Ovary (tissue), 9 donors: ENCODE measurements around the gene TTLL10. TPM values are rescaled to one million over a fixed set of nuclear protein-coding genes. Genes with fewer than 3 reads are reported as not detected.

Source experiments
- DNase-seq, 5 donors: peaks; one replicate each; pipeline ENCODE4 v3.0.0-alpha.2; 2019 to 2020
- H3K27ac ChIP-seq, 2 donors: fragments of 200-600 bp; one replicate each; pipeline versions ENCODE4 v1.5.1 to v1.8.0; 2019 to 2022
- H3K27me3 ChIP-seq: fragments of 200-600 bp; one replicate; pipeline ENCODE4 v1.8.0; 2022
- H3K36me3 ChIP-seq: fragments of 200-600 bp; sonication (generic); one replicate; pipeline ENCODE4 v1.5.1; 2019
- H3K4me1 ChIP-seq: one replicate; pipeline ENCODE4 v1.8.1; 2013; ENCODE audit warnings: mild to moderate bottlenecking, moderate library complexity; ENCODE audit not compliant: insufficient read depth
- H3K4me3 ChIP-seq: fragments of 200-600 bp; sonication (generic); one replicate; pipeline ENCODE4 v1.5.1; 2017
- H3K9me3 ChIP-seq, 2 donors: fragments of 200-600 bp in 1 of 2; sonication (generic) in 1 of 2; one replicate each; pipeline versions ENCODE4 v1.5.1 to v1.8.1; 2013 to 2019; ENCODE audit warnings: mild to moderate bottlenecking in 1 of 2, moderate library complexity in 1 of 2
- EP300 ChIP-seq: sonication (generic); formaldehyde crosslinking; IDR thresholded peaks from one replicate; pipeline ENCODE4 v1.6.1; 2017; ENCODE audit warnings: antibody characterized with exemption
- POLR2A ChIP-seq: fragments of 450-650 bp; IDR thresholded peaks from one replicate; pipeline ENCODE4 v1.6.1; 2017; ENCODE audit warnings: antibody characterized with exemption, mild to moderate bottlenecking, moderate library complexity
- WGBS, 3 donors: extraction: QIAGEN DNeasy Blood & Tissue Kit in 1 of 3; methylation state at CpG; one replicate each; pipeline versions ENCODE4 v1.1.5 to v1.1.7; 2013 to 2017; 5-methylcytosine and 5-hydroxymethylcytosine counted together
- intact Hi-C, 4 donors: fragments of 100-400 bp; cut with DNase I; formaldehyde crosslinking; loops; one replicate each; pipeline versions ENCODE4 v1.11.0 to v1.15.1; 2022 to 2023
- polyA plus RNA-seq, 2 donors: library from polyadenylated mRNA; stranded (reverse); fragments of 200-250 nt in 1 of 2; fragments of 350-450 nt in 1 of 2; fragmentation: Illumina TruSeq in 1 of 2; extraction: RNeasy Lipid Tissue Mini Kit (QIAGEN cat#74804) in 1 of 2; gene quantifications; one replicate each; pipeline ENCODE4 v1.2.3, GENCODE V29; 2013 to 2014
- total RNA-seq, 7 donors: library from RNA; depleted of rRNA in 2 of 7; stranded (reverse); fragments of >200 nt in 2 of 7; fragmentation: NEBNext Ultra II Directional in 3 of 7; extraction: Animal tissue kit (Norgen Biotek cat#: 25700) in 3 of 7; gene quantifications; one replicate each; pipeline versions ENCODE4 v1.1.0 to v1.2.4, GENCODE V29; 2016 to 2023
- TF ChIP-seq, protein P1 (sequence below), 3 donors: fragments of 450-650 bp in 2 of 3; fragments of 200-600 bp in 1 of 3; IDR thresholded peaks; one replicate each; pipeline versions ENCODE4 v1.5.1 to v1.8.0; 2016 to 2022; ENCODE audit warnings: antibody characterized with exemption in 3 of 3, mild to moderate bottlenecking in 1 of 3
- donor health status: DM: no; HTN: no; CAD: no; lungs with moderate emphysema.
- donor health status: DM: no; HTN: no; CAD: no.
- donor health status: Bipolar disorder and iron deficiency.
- donor health status: DM: yes; HTN: yes; CAD: no.
- donor health status: DM: no; HTN: no; CAD: no.
- donor health status: DM: yes; HTN: yes; CAD: no.

The TTLL10 gene
- total and polyA plus RNA-seq, 9 donors = 0.60 to 7.0 (median 1.1) TPM; not detected in 4

DNA sequence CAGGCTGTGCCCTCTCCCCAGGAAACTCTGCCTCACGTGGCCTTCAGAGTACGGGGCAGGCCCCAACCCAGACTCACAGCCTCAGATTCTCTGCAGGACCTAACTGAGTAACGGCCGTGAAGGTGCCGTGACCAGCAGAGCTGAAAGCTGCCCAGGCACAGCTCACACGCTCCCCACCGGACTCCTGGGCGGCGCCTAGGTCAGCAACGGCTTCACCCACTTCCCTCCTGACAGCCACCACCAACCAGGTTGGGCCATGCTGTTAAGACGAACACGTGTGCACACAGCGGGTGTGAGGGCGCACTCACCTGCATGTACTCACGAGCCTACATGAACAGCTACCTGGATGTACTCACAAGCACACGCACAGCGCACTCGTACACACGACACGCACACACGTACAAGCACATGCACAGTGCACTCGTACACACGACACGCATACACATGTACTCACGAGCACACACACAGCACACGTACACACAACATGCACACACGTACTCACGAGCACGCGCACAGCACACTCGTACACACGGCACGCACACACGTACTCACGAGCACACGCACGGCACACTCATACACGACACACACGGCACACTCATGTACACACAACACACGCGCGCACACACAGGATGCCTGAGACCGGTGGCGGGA is 49.0 kb downstream of the TTLL10 start:
- Histone ChIP-seq H3K4me3 (no peak overlapping the region), H3K27me3 (no peaks in the 10 kb centered on the region), H3K9me3 (no peaks in the 10 kb centered on the region), H3K36me3 (no peaks in the 10 kb centered on the region), H3K4me1 (no peaks in the 10 kb centered on the region), H3K27ac (no peak overlapping the region)
- no peak for DNase-seq
- intact Hi-C loops = no loop called here
- TF ChIP-seq POLR2A (no peak), EP300 (no peak)
- TF ChIP-seq, protein P1, sequence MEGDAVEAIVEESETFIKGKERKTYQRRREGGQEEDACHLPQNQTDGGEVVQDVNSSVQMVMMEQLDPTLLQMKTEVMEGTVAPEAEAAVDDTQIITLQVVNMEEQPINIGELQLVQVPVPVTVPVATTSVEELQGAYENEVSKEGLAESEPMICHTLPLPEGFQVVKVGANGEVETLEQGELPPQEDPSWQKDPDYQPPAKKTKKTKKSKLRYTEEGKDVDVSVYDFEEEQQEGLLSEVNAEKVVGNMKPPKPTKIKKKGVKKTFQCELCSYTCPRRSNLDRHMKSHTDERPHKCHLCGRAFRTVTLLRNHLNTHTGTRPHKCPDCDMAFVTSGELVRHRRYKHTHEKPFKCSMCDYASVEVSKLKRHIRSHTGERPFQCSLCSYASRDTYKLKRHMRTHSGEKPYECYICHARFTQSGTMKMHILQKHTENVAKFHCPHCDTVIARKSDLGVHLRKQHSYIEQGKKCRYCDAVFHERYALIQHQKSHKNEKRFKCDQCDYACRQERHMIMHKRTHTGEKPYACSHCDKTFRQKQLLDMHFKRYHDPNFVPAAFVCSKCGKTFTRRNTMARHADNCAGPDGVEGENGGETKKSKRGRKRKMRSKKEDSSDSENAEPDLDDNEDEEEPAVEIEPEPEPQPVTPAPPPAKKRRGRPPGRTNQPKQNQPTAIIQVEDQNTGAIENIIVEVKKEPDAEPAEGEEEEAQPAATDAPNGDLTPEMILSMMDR (IDR thresholded peaks at IDR 0.05) = no peak
- 91 to 95% (median 94%) methylated on average over 44 of the region's 44 CpGs for WGBS, 3 donors

DNA sequence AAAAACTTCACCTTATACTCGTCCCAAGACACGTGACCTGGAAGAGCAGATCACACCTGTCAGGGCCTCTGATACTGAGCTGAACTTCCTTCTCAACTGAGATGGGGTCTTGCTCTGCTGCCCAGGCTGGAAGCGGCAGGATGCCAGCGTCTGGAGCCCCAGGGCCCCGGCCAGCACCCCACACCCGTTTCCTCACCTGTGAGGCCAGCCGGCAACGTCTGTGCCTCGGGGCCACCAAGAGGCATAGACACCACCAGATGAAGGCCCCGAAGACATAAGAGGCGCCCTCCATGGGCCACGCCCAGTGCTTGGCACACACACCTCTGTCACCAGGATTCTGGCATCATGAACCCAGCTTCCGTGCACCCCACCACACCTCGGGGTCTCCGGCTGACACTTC is 49.6 kb downstream of the TTLL10 start:
- no peak for TF ChIP-seq POLR2A
- TF ChIP-seq, protein P1 (IDR thresholded peaks at IDR 0.05) = no peak
- no peak for TF ChIP-seq EP300
- intact Hi-C loops = no loop called here
- no peaks in the 10 kb centered on the region for H3K9me3 ChIP-seq
- H3K27ac ChIP-seq = no peak overlapping the region
- DNase-seq = no peak
- no peaks in the 10 kb centered on the region for H3K36me3 ChIP-seq
- no peak overlapping the region for H3K4me3 ChIP-seq
- H3K27me3 ChIP-seq = no peaks in the 10 kb centered on the region
- WGBS, 3 donors = 91 to 94% (median 93%) methylated on average over 15 of the region's 15 CpGs
- H3K4me1 ChIP-seq = no peaks in the 10 kb centered on the region

DNA sequence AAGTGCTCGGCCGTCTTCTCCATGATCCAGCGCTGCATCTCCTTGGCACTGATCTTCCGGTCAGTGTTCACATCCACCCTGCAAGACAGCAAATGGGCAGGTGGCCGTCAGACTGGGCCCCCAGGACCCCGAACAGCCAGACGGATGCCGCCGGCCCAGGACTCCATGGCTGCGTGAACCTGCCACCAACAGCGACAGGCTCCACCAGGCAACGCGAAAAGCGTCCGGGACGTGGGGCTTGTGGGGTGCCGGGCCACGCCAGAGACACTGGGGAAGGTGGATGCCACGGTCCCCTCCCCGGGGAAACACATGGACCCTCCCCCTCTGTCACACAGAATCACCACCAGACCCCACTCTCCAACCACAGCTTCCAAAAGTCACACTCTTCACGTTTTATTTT is 50.2 kb downstream of the TTLL10 start:
- intact Hi-C loops = no loop called here
- WGBS, 3 donors = 90 to 96% (median 94%) methylated on average over 18 to 21 of the region's 21 CpGs
- DNase-seq = no peak
- H3K9me3 ChIP-seq = no peaks in the 10 kb centered on the region
- TF ChIP-seq POLR2A = no peak
- TF ChIP-seq, protein P1 (IDR thresholded peaks at IDR 0.05) = no peak
- TF ChIP-seq EP300 = no peak
- H3K36me3 ChIP-seq = no peaks in the 10 kb centered on the region
- H3K27ac ChIP-seq = no peak overlapping the region
- no peaks in the 10 kb centered on the region for H3K4me1 ChIP-seq
- H3K27me3 ChIP-seq = no peaks in the 10 kb centered on the region
- no peak overlapping the region for H3K4me3 ChIP-seq

DNA sequence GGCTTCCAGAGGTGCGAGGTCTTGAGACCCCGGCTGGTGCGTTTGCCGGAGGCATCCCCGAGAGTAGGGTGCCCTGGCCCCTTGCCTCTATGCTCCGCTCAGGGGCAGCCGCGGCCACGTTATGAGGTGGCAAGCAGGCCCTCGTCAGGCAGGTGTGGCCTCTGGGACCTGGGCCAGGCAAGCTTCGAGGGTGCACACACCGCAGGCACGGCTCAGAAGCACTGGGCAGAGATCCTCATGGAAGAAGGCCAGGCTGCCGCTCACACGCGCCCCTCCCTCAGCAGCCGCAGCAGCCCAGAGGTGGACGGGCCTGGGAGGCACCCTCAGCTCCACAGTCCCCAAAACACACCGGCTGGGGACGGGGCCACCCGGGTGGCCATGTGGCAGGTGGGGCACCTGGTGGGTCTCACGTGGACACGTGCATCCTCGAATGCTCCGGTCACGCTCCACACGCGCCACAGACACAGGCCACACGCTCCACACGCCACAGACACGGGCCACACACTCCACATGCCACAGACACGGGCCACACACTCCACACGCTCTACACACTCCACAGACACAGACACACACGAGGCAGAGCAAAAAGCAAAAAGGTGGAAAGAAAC is 51.7 kb downstream of the TTLL10 start:
- Histone ChIP-seq H3K27me3 (no peaks in the 10 kb centered on the region), H3K36me3 (no peaks in the 10 kb centered on the region), H3K27ac (no peak overlapping the region), H3K4me3 (no peak overlapping the region), H3K9me3 (no peaks in the 10 kb centered on the region), H3K4me1 (peaks cover 5% of the 10 kb centered on the region)
- no peak for DNase-seq
- 86 to 92% (median 86%) methylated on average over 26 to 34 of the region's 34 CpGs for WGBS, 3 donors
- TF ChIP-seq EP300 (no peak), POLR2A (no peak)
- TF ChIP-seq, protein P1 (IDR thresholded peaks at IDR 0.05) = no peak
- intact Hi-C loops = no loop called here
